HCT116 (cell line): ENCODE data around the gene UACA. TPM values are rescaled to one million over a fixed set of nuclear protein-coding genes. Genes with fewer than 3 reads are reported as not detected.

Experiments
- ATAC-seq: fragments of 200-7000 bp; cut with Tn5 transposase; 2 replicates; pipeline ENCODE4 v1.9.1; 2020; ENCODE audit warnings: mild to moderate bottlenecking, moderate library complexity
- BruUV-seq: library from RNA; stranded (reverse); fragments of 400-500 nt; replicated peaks from 2 replicates; lab custom pipeline; 2021; lab: Mats Ljungman, UMichigan
- CTCF ChIA-PET: fragments of 300-600 bp; sonication (Branson Sonifier 250); formaldehyde crosslinking; loops from one replicate; lab custom pipeline; 2021; ENCODE audit warnings: antibody characterized with exemption; lab: Charles Lee
- POLR2A ChIA-PET: fragments of 300-600, 350-600 bp; sonication (Branson Sonifier 250); formaldehyde crosslinking; loops from one replicate; lab custom pipeline; 2021; ENCODE audit warnings: antibody characterized with exemption; lab: Charles Lee
- RAD21 ChIA-PET, 2 experiments: fragments of 300-600 bp; sonication (Branson Sonifier 250); formaldehyde crosslinking; loops; one replicate each; lab custom pipeline; 2023; ENCODE audit warnings: low total read pairs in 2 of 2; ENCODE audit not compliant: uncharacterized antibody in 2 of 2, unreplicated experiment in 2 of 2, low non-redundant PET in 1 of 2; lab: Charles Lee
- DNase-seq: peaks from one replicate; pipeline ENCODE4 v3.0.0-alpha.2; 2010; ENCODE audit warnings: low read depth, low spot score
- H2AFZ ChIP-seq: fragments of 200-600 bp; shearing (Covaris generic), sonication (generic); 2 replicates; pipeline ENCODE4 v1.6.1; 2017; ENCODE audit warnings: low read depth, mixed run types, mixed read lengths, antibody characterized with exemption, low read length; ENCODE audit not compliant: poor library complexity, severe bottlenecking
- H3K27ac ChIP-seq: 2 replicates; pipeline ENCODE4 v1.5.1; 2012; ENCODE audit warnings: low read depth, low read length
- H3K27me3 ChIP-seq: fragments of 200-600 bp; sonication (generic); 2 replicates; pipeline ENCODE4 v1.6.1; 2016; ENCODE audit warnings: mixed run types, low read length, mixed read lengths; ENCODE audit not compliant: insufficient read depth
- H3K36me3 ChIP-seq, 2 experiments: fragments of 200-500 bp in 1 of 2; fragments of 200-600 bp in 1 of 2; sonication (Bioruptor generic) in 1 of 2; sonication (generic) in 1 of 2; 2 replicates each; pipeline versions ENCODE4 v1.5.1 to v1.6.1; 2014 to 2016; ENCODE audit warnings: low read length in 2 of 2, inconsistent platforms in 1 of 2, mixed read lengths in 1 of 2, mixed run types in 1 of 2; ENCODE audit not compliant: insufficient read depth in 2 of 2, control insufficient read depth in 1 of 2
- H3K4me1 ChIP-seq, 2 experiments: fragments of 200-600 bp in 1 of 2; sonication (generic) in 1 of 2; 2 replicates each; pipeline versions ENCODE4 v1.5.1 to v1.6.1; 2012 to 2017; ENCODE audit warnings: low read length in 2 of 2, inconsistent platforms in 1 of 2, mild to moderate bottlenecking in 1 of 2, mixed read lengths in 1 of 2, mixed run types in 1 of 2, moderate library complexity in 1 of 2; ENCODE audit not compliant: insufficient read depth in 2 of 2, control insufficient read depth in 1 of 2
- H3K4me2 ChIP-seq: fragments of 200-600 bp; sonication (generic); 2 replicates; pipeline ENCODE4 v1.6.1; 2017; ENCODE audit warnings: mixed run types, low read length, mixed read lengths
- H3K4me3 ChIP-seq, 2 experiments: fragments of 200-600 bp in 1 of 2; sonication (generic) in 1 of 2; replicated peaks in 1 of 2; 2 replicates each; pipeline ENCODE4 v1.5.1; 2011 to 2016; ENCODE audit warnings: low read length in 2 of 2, control low read depth in 1 of 2, low read depth in 1 of 2, mild to moderate bottlenecking in 1 of 2, mixed read lengths in 1 of 2, mixed run types in 1 of 2
- H3K79me2 ChIP-seq: fragments of 200-600 bp; sonication (generic); 2 replicates; pipeline ENCODE4 v1.6.1; 2017; ENCODE audit warnings: mild to moderate bottlenecking, mixed run types, low read length, moderate library complexity, mixed read lengths; ENCODE audit not compliant: insufficient read depth
- H3K9ac ChIP-seq: fragments of 200-600 bp; sonication (generic); 2 replicates; pipeline ENCODE4 v1.6.1; 2016; ENCODE audit warnings: low read length, mixed read lengths
- H3K9me2 ChIP-seq: fragments of 200-600 bp; sonication (generic), shearing (Covaris generic); 2 replicates; pipeline ENCODE4 v1.6.1; 2017; ENCODE audit warnings: mixed run types, mild to moderate bottlenecking, moderate library complexity; ENCODE audit not compliant: insufficient read depth
- H3K9me3 ChIP-seq, 2 experiments: fragments of 200-500 bp in 1 of 2; fragments of 200-600 bp in 1 of 2; sonication (Bioruptor generic) in 1 of 2; sonication (generic) in 1 of 2; 2 replicates each; pipeline ENCODE4 v1.6.1; 2014 to 2017; ENCODE audit warnings: low read length in 2 of 2, mixed read lengths in 2 of 2, inconsistent platforms in 1 of 2, low read depth in 1 of 2, mild to moderate bottlenecking in 1 of 2, mixed run types in 1 of 2, moderate library complexity in 1 of 2; ENCODE audit not compliant: control insufficient read depth in 1 of 2, insufficient read depth in 1 of 2
- H4K20me1 ChIP-seq: fragments of 200-600 bp; sonication (generic), shearing (Covaris generic); 2 replicates; pipeline ENCODE4 v1.6.1; 2017; ENCODE audit warnings: mixed run types, mild to moderate bottlenecking, moderate library complexity; ENCODE audit not compliant: insufficient read depth
- CBX3 ChIP-seq: IDR thresholded peaks from 2 replicates; pipeline ENCODE4 v1.6.1; 2012; ENCODE audit warnings: low read depth
- EGR1 ChIP-seq: IDR thresholded peaks from 2 replicates; pipeline ENCODE4 v1.6.1; 2012; ENCODE audit warnings: low read depth
- ELF1 ChIP-seq: IDR thresholded peaks from 2 replicates; pipeline ENCODE4 v1.6.1; 2012; ENCODE audit warnings: low read depth, borderline replicate concordance
- EZH2 ChIP-seq: fragments of 200-600 bp; sonication (generic); IDR thresholded peaks from 2 replicates; pipeline ENCODE4 v1.6.1; 2017; ENCODE audit warnings: antibody characterized with exemption, mixed run types
- FOSL1 ChIP-seq: IDR thresholded peaks from 2 replicates; pipeline ENCODE4 v1.6.1; 2012; ENCODE audit warnings: low read depth
- JUND ChIP-seq: IDR thresholded peaks from 2 replicates; pipeline ENCODE4 v1.6.1; 2012
- POLR2A ChIP-seq: IDR thresholded peaks from 2 replicates; pipeline ENCODE4 v1.7.0; 2011; ENCODE audit warnings: borderline replicate concordance; ENCODE audit not compliant: insufficient read depth, insufficient read length; ENCODE audit errors: extremely low read depth
- RAD21 ChIP-seq: IDR thresholded peaks from 2 replicates; pipeline ENCODE4 v1.6.1; 2012; ENCODE audit warnings: low read depth, mild to moderate bottlenecking
- SIN3A ChIP-seq: IDR thresholded peaks from 2 replicates; pipeline ENCODE4 v1.6.1; 2012; ENCODE audit warnings: low read depth
- SP1 ChIP-seq: IDR thresholded peaks from 2 replicates; pipeline ENCODE4 v1.6.1; 2012; ENCODE audit warnings: low read depth
- SRF ChIP-seq: IDR thresholded peaks from 2 replicates; pipeline ENCODE4 v1.6.1; 2012; ENCODE audit warnings: low read depth
- YY1 ChIP-seq: IDR thresholded peaks from 2 replicates; pipeline ENCODE4 v1.6.1; 2011; ENCODE audit warnings: low read length, low read depth, moderate library complexity, mild to moderate bottlenecking; ENCODE audit not compliant: insufficient replicate concordance; ENCODE audit errors: extremely low read depth
- ZFX ChIP-seq: fragments of 450-650 bp; IDR thresholded peaks from 2 replicates; pipeline ENCODE4 v1.6.1; 2017
- ZNF274 ChIP-seq: fragments of 200-500 bp; sonication (Bioruptor generic); IDR thresholded peaks from 2 replicates; pipeline ENCODE4 v1.6.1; 2014; ENCODE audit warnings: mild to moderate bottlenecking, low read depth, low read length, inconsistent platforms
- intact Hi-C: fragments of 100-400 bp; cut with micrococcal nuclease; formaldehyde crosslinking; loops from 2 replicates; pipeline ENCODE4 v1.10.0; 2022
- total RNA-seq: library from RNA; stranded (reverse); gene quantifications from one replicate; pipeline ENCODE4 v1.2.1, GENCODE V29; 2021; ENCODE audit not compliant: unreplicated experiment
- TF ChIP-seq, protein P1 (sequence below): IDR thresholded peaks from 2 replicates; pipeline ENCODE4 v1.6.1; 2012
- TF ChIP-seq, protein P2 (sequence below), 3 experiments: fragments of 200-600 bp in 1 of 3; sonication (generic) in 1 of 3; IDR thresholded peaks in 2 of 3; conservative IDR thresholded peaks in 1 of 3; 2 replicates each; pipeline ENCODE4 v1.5.1; 2012 to 2017; ENCODE audit warnings: low read depth in 2 of 3, low read length in 2 of 3, antibody characterized with exemption in 1 of 3, borderline replicate concordance in 1 of 3, control low read depth in 1 of 3, mild to moderate bottlenecking in 1 of 3, mixed read lengths in 1 of 3, mixed run types in 1 of 3, moderate library complexity in 1 of 3; ENCODE audit not compliant: insufficient read depth in 1 of 3
- TF ChIP-seq, protein P3 (sequence below): IDR thresholded peaks from 2 replicates; pipeline ENCODE4 v1.6.1; 2011; ENCODE audit warnings: mild to moderate bottlenecking, low read length, moderate library complexity; ENCODE audit not compliant: insufficient replicate concordance; ENCODE audit errors: extremely low read depth
- TF ChIP-seq, protein P4 (sequence below): IDR thresholded peaks from 2 replicates; pipeline ENCODE4 v1.6.1; 2012
- TF ChIP-seq, protein P5 (sequence below): IDR thresholded peaks from 2 replicates; pipeline ENCODE4 v1.6.1; 2012; ENCODE audit warnings: low read depth

The UACA gene
- total RNA-seq, 1 experiment from 2014 or later, result 47.4 TPM

DNA sequence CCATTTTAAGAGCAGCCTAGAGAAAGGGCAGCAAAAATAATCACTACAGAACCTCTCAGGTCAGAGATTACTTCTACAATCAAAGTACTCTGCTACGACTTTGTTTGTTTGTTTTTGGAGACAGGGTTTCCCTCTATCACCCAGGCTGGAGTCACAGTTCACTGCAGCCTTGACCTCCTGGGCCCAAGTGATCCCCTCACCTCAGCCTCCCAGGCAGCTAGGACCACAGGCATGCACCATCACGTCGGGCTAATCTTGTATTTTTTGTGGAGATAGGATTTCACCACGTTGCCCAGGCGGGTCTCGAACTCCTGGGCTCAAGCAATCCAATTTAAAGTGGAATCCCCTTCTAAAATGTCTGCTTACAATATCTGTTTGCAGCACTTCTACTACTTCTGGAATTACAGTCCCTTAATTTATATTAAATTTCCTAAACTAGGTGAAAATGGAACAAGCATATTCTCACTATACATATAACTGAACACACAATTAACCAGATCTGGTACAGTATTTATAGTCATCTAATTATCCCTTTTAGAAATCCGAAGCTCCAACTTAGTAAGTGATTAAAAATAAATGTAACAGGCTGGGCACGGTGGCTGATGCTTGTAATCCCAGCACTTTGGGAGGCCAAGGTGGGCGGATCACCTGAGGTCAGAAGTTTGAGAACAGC is 4.4 kb downstream of the UACA start:
- H3K27me3 ChIP-seq, result no peaks in the 10 kb centered on the region
- CTCF ChIA-PET, result no interaction called here
- no peaks in the 10 kb centered on the region for H3K9me3 ChIP-seq
- H3K27ac ChIP-seq, result no peak overlapping the region
- H3K79me2 ChIP-seq, result peaks cover 45% of the 10 kb centered on the region
- intact Hi-C loops, result no loop called here
- no peaks in the 10 kb centered on the region for H3K36me3 ChIP-seq
- ATAC-seq, result no peak
- POLR2A ChIA-PET, result no interaction called here
- H3K4me2 ChIP-seq, result no peak overlapping the region
- no peaks in the 10 kb centered on the region for H4K20me1 ChIP-seq
- TF ChIP-seq, protein P1, sequence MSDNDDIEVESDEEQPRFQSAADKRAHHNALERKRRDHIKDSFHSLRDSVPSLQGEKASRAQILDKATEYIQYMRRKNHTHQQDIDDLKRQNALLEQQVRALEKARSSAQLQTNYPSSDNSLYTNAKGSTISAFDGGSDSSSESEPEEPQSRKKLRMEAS, result no peak
- no peak for TF ChIP-seq SIN3A
- no peak for TF ChIP-seq CBX3
- no peak for TF ChIP-seq ZNF274
- TF ChIP-seq ZFX, result no peak
- TF ChIP-seq FOSL1, result no peak
- TF ChIP-seq YY1, result no peak
- no peak for TF ChIP-seq EZH2
- TF ChIP-seq, protein P2, sequence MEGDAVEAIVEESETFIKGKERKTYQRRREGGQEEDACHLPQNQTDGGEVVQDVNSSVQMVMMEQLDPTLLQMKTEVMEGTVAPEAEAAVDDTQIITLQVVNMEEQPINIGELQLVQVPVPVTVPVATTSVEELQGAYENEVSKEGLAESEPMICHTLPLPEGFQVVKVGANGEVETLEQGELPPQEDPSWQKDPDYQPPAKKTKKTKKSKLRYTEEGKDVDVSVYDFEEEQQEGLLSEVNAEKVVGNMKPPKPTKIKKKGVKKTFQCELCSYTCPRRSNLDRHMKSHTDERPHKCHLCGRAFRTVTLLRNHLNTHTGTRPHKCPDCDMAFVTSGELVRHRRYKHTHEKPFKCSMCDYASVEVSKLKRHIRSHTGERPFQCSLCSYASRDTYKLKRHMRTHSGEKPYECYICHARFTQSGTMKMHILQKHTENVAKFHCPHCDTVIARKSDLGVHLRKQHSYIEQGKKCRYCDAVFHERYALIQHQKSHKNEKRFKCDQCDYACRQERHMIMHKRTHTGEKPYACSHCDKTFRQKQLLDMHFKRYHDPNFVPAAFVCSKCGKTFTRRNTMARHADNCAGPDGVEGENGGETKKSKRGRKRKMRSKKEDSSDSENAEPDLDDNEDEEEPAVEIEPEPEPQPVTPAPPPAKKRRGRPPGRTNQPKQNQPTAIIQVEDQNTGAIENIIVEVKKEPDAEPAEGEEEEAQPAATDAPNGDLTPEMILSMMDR (IDR thresholded peaks at IDR 0.05 in 2 of 3, conservative IDR thresholded peaks at IDR 0.05 in 1 of 3; ENCODE audit: borderline replicate concordance in 1 of 3, insufficient read depth in 1 of 3, low read depth in 2 of 3, low read length in 2 of 3), result no peak
- TF ChIP-seq, protein P3, sequence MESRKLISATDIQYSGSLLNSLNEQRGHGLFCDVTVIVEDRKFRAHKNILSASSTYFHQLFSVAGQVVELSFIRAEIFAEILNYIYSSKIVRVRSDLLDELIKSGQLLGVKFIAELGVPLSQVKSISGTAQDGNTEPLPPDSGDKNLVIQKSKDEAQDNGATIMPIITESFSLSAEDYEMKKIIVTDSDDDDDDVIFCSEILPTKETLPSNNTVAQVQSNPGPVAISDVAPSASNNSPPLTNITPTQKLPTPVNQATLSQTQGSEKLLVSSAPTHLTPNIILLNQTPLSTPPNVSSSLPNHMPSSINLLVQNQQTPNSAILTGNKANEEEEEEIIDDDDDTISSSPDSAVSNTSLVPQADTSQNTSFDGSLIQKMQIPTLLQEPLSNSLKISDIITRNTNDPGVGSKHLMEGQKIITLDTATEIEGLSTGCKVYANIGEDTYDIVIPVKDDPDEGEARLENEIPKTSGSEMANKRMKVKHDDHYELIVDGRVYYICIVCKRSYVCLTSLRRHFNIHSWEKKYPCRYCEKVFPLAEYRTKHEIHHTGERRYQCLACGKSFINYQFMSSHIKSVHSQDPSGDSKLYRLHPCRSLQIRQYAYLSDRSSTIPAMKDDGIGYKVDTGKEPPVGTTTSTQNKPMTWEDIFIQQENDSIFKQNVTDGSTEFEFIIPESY, result no peak
- TF ChIP-seq ELF1, result no peak
- TF ChIP-seq, protein P4, sequence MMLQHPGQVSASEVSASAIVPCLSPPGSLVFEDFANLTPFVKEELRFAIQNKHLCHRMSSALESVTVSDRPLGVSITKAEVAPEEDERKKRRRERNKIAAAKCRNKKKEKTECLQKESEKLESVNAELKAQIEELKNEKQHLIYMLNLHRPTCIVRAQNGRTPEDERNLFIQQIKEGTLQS, result no peak
- TF ChIP-seq, protein P5, sequence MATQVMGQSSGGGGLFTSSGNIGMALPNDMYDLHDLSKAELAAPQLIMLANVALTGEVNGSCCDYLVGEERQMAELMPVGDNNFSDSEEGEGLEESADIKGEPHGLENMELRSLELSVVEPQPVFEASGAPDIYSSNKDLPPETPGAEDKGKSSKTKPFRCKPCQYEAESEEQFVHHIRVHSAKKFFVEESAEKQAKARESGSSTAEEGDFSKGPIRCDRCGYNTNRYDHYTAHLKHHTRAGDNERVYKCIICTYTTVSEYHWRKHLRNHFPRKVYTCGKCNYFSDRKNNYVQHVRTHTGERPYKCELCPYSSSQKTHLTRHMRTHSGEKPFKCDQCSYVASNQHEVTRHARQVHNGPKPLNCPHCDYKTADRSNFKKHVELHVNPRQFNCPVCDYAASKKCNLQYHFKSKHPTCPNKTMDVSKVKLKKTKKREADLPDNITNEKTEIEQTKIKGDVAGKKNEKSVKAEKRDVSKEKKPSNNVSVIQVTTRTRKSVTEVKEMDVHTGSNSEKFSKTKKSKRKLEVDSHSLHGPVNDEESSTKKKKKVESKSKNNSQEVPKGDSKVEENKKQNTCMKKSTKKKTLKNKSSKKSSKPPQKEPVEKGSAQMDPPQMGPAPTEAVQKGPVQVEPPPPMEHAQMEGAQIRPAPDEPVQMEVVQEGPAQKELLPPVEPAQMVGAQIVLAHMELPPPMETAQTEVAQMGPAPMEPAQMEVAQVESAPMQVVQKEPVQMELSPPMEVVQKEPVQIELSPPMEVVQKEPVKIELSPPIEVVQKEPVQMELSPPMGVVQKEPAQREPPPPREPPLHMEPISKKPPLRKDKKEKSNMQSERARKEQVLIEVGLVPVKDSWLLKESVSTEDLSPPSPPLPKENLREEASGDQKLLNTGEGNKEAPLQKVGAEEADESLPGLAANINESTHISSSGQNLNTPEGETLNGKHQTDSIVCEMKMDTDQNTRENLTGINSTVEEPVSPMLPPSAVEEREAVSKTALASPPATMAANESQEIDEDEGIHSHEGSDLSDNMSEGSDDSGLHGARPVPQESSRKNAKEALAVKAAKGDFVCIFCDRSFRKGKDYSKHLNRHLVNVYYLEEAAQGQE, result no peak
- no peak for TF ChIP-seq RAD21
- no peak for TF ChIP-seq EGR1
- no peak for TF ChIP-seq SP1
- no peak for TF ChIP-seq JUND
- TF ChIP-seq SRF, result no peak
- no peak for TF ChIP-seq POLR2A
- H3K9ac ChIP-seq, result no peak overlapping the region
- no peak for DNase-seq
- H2AFZ ChIP-seq, result no peak overlapping the region
- RAD21 ChIA-PET, result no interaction called here
- no TSS peak for BruUV-seq
- no peaks in the 10 kb centered on the region for H3K9me2 ChIP-seq
- H3K4me3 ChIP-seq, result no peak overlapping the region
- peaks cover 6 to 15% of the 10 kb centered on the region in 2 experiments; a peak in 3 of 4 replicates for H3K4me1 ChIP-seq
